Panc1 (cell line): ENCODE data around the gene NR1I2. TPM values are rescaled to one million over a fixed set of nuclear protein-coding genes. Genes with fewer than 3 reads are reported as not detected.

Experiments
- ATAC-seq: fragments of 200-7000 bp; cut with Tn5 transposase; 2 replicates; pipeline ENCODE4 v1.9.1; 2020; ENCODE audit warnings: mild to moderate bottlenecking, moderate library complexity
- BruUV-seq: library from RNA; stranded (reverse); fragments of 400-500 nt; replicated peaks from 2 replicates; lab custom pipeline; 2021; lab: Mats Ljungman, UMichigan
- CTCF ChIA-PET: fragments of 300-600 bp; sonication (Branson Sonifier 250); formaldehyde crosslinking; loops from one replicate; lab custom pipeline; 2022; ENCODE audit warnings: antibody characterized with exemption; lab: Charles Lee
- POLR2A ChIA-PET: fragments of 300-600 bp; sonication (Branson Sonifier 250); formaldehyde crosslinking; loops from one replicate; lab custom pipeline; 2022; ENCODE audit warnings: antibody characterized with exemption; lab: Charles Lee
- DNase-seq: peaks from one replicate; pipeline ENCODE4 v3.0.0-alpha.2; 2010; ENCODE audit warnings: low read depth, low spot score
- H3K27ac ChIP-seq: 2 replicates; pipeline ENCODE4 v1.5.1; 2011; ENCODE audit warnings: mild to moderate bottlenecking, low read length, inconsistent platforms
- H3K27me3 ChIP-seq: fragments of 200-500 bp; sonication (Bioruptor generic); 2 replicates; pipeline ENCODE4 v1.6.0; 2014; ENCODE audit warnings: low read length, inconsistent platforms; ENCODE audit not compliant: control insufficient read depth, insufficient read depth
- H3K36me3 ChIP-seq: fragments of 200-500 bp; sonication (Bioruptor generic); 2 replicates; pipeline ENCODE4 v1.5.1; 2014; ENCODE audit warnings: inconsistent platforms, mild to moderate bottlenecking, low read length, moderate library complexity; ENCODE audit not compliant: control insufficient read depth, insufficient read depth
- H3K4me1 ChIP-seq: 2 replicates; pipeline ENCODE4 v1.5.1; 2011; ENCODE audit warnings: inconsistent platforms, mild to moderate bottlenecking, low read length, moderate library complexity; ENCODE audit not compliant: control insufficient read depth, insufficient read depth
- H3K4me3 ChIP-seq, 2 experiments: 2 replicates each; pipeline ENCODE4 v1.5.1; 2011 to 2012; ENCODE audit warnings: low read depth in 2 of 2, low read length in 2 of 2, mild to moderate bottlenecking in 2 of 2, inconsistent platforms in 1 of 2, moderate library complexity in 1 of 2
- H3K9me3 ChIP-seq: fragments of 200-500 bp; sonication (Bioruptor generic); 2 replicates; pipeline ENCODE4 v1.5.1; 2014; ENCODE audit warnings: low read depth, mild to moderate bottlenecking, inconsistent platforms, low read length, moderate library complexity; ENCODE audit not compliant: control insufficient read depth, insufficient read depth
- CTCF ChIP-seq: fragments of 450-650 bp; IDR thresholded peaks from 2 replicates; pipeline ENCODE4 v1.5.1; 2017; ENCODE audit warnings: mild to moderate bottlenecking
- POLR2AphosphoS5 ChIP-seq: IDR thresholded peaks from 2 replicates; pipeline ENCODE4 v1.6.1; 2012; ENCODE audit warnings: mild to moderate bottlenecking, low read depth, low read length, moderate library complexity
- SIN3A ChIP-seq: IDR thresholded peaks from 2 replicates; pipeline ENCODE4 v1.6.1; 2012; ENCODE audit warnings: low read depth, mild to moderate bottlenecking, low read length, moderate library complexity, borderline replicate concordance; ENCODE audit not compliant: insufficient read depth
- TCF7L2 ChIP-seq: IDR thresholded peaks from 2 replicates; pipeline ENCODE4 v1.6.1; 2011; ENCODE audit warnings: mild to moderate bottlenecking, low read depth, low read length, inconsistent platforms
- in situ Hi-C: cut with HindIII; loops from 2 replicates; pipeline ENCODE4 v1.10.0; 2016; ENCODE audit warnings: low sequenced_read_pairs, low pct_unique_long_range_greater_than_20kb
- intact Hi-C: fragments of 100-400 bp; cut with micrococcal nuclease; formaldehyde crosslinking; loops from one replicate; pipeline ENCODE4 v1.10.0; 2022; ENCODE audit not compliant: unreplicated experiment
- total RNA-seq: library from RNA; stranded (reverse); gene quantifications from one replicate; pipeline ENCODE4 v1.2.1, GENCODE V29; 2021; ENCODE audit not compliant: unreplicated experiment
- TF ChIP-seq, protein P1 (sequence below), 2 experiments: IDR thresholded peaks; 2 replicates each; pipeline ENCODE4 v1.6.1; 2011 to 2012; ENCODE audit warnings: low read depth in 2 of 2, control low read depth in 1 of 2, low read length in 1 of 2, mild to moderate bottlenecking in 1 of 2, moderate library complexity in 1 of 2; ENCODE audit not compliant: insufficient read depth in 1 of 2

Gene NR1I2
- total RNA-seq, 1 experiment from 2014 or later: not detected

- ATAC-seq: no peak
- intact Hi-C loops (no loop called here), in situ Hi-C loops (no loop called here)
- POLR2A ChIA-PET: no interaction called here
- Histone ChIP-seq H3K27me3 (peaks cover 13% of the 10 kb centered on the region), H3K27ac (no peak overlapping the region), H3K36me3 (no peaks in the 10 kb centered on the region), H3K4me3 (no peak overlapping the region), H3K9me3 (no peaks in the 10 kb centered on the region), H3K4me1 (no peaks in the 10 kb centered on the region)
- no peak for TF ChIP-seq CTCF
- TF ChIP-seq, protein P1, sequence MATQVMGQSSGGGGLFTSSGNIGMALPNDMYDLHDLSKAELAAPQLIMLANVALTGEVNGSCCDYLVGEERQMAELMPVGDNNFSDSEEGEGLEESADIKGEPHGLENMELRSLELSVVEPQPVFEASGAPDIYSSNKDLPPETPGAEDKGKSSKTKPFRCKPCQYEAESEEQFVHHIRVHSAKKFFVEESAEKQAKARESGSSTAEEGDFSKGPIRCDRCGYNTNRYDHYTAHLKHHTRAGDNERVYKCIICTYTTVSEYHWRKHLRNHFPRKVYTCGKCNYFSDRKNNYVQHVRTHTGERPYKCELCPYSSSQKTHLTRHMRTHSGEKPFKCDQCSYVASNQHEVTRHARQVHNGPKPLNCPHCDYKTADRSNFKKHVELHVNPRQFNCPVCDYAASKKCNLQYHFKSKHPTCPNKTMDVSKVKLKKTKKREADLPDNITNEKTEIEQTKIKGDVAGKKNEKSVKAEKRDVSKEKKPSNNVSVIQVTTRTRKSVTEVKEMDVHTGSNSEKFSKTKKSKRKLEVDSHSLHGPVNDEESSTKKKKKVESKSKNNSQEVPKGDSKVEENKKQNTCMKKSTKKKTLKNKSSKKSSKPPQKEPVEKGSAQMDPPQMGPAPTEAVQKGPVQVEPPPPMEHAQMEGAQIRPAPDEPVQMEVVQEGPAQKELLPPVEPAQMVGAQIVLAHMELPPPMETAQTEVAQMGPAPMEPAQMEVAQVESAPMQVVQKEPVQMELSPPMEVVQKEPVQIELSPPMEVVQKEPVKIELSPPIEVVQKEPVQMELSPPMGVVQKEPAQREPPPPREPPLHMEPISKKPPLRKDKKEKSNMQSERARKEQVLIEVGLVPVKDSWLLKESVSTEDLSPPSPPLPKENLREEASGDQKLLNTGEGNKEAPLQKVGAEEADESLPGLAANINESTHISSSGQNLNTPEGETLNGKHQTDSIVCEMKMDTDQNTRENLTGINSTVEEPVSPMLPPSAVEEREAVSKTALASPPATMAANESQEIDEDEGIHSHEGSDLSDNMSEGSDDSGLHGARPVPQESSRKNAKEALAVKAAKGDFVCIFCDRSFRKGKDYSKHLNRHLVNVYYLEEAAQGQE (IDR thresholded peaks at IDR 0.05; ENCODE audit: insufficient read depth in 1 of 2, low read depth in 2 of 2, low read length in 1 of 2): no peak
- TF ChIP-seq SIN3A: no peak
- no peak for TF ChIP-seq POLR2AphosphoS5
- no peak for TF ChIP-seq TCF7L2
- CTCF ChIA-PET: no interaction called here
- no peak for DNase-seq
- no TSS peak for BruUV-seq
Observed at GRCh38 chr3:119748991-119749390, 32.9 kb upstream of the NR1I2 start.

- ATAC-seq (no peak), DNase-seq (no peak)
- intact Hi-C loops: no loop called here
- Histone ChIP-seq H3K27ac (no peak overlapping the region), H3K4me3 (no peak overlapping the region), H3K36me3 (no peaks in the 10 kb centered on the region), H3K4me1 (no peaks in the 10 kb centered on the region), H3K9me3 (no peaks in the 10 kb centered on the region), H3K27me3 (peaks cover 15% of the 10 kb centered on the region)
- BruUV-seq: no TSS peak
- ChIA-PET POLR2A (no interaction called here), CTCF (interaction anchor here (0.9 kb wide), 1 partner anchor 1933 kb away, joined by 3 read pairs; no protein-coding TSS in a partner anchor)
- in situ Hi-C loops: no loop called here
- TF ChIP-seq, protein P1 (IDR thresholded peaks at IDR 0.05; ENCODE audit: insufficient read depth in 1 of 2, low read depth in 2 of 2, low read length in 1 of 2): no peak
- no peak for TF ChIP-seq SIN3A
- no peak for TF ChIP-seq POLR2AphosphoS5
- no peak for TF ChIP-seq TCF7L2
- TF ChIP-seq CTCF: no peak
Observed at GRCh38 chr3:119751423-119751822, 30.5 kb upstream of the NR1I2 start.
